Measurements from ENCODE around the gene SIRT3. TPM values are rescaled to one million over a fixed set of nuclear protein-coding genes. Genes with fewer than 3 reads are reported as not detected.
A peak's percentile ranks its signal among the peaks of the same experiment; 100 is the strongest.

The SIRT3 gene
- total RNA-seq, 2 donors from 2014 or later: 15.1 to 16.9 TPM

GRCh38 chr11:283405-284104 is 47.4 kb upstream of the SIRT3 start:
- no peak overlapping the region for H3K9ac ChIP-seq (ENCODE audit: low read depth in 2 of 2, low read length in 2 of 2)
- no peak overlapping the region for H3K4me3 ChIP-seq
- TF ChIP-seq, protein P1, sequence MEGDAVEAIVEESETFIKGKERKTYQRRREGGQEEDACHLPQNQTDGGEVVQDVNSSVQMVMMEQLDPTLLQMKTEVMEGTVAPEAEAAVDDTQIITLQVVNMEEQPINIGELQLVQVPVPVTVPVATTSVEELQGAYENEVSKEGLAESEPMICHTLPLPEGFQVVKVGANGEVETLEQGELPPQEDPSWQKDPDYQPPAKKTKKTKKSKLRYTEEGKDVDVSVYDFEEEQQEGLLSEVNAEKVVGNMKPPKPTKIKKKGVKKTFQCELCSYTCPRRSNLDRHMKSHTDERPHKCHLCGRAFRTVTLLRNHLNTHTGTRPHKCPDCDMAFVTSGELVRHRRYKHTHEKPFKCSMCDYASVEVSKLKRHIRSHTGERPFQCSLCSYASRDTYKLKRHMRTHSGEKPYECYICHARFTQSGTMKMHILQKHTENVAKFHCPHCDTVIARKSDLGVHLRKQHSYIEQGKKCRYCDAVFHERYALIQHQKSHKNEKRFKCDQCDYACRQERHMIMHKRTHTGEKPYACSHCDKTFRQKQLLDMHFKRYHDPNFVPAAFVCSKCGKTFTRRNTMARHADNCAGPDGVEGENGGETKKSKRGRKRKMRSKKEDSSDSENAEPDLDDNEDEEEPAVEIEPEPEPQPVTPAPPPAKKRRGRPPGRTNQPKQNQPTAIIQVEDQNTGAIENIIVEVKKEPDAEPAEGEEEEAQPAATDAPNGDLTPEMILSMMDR (IDR thresholded peaks at IDR 0.05): no peak
- H3K36me3 ChIP-seq: no peaks in the 10 kb centered on the region
- DNase-seq: no peak
- peaks cover 17% of the 10 kb centered on the region for H3K4me1 ChIP-seq
- no peaks in the 10 kb centered on the region for H3K9me3 ChIP-seq
- H3K27ac ChIP-seq: no peak overlapping the region
- intact Hi-C loops (cut with DNase I): no loop called here
- peaks cover 53% of the 10 kb centered on the region for H3K27me3 ChIP-seq

DNA sequence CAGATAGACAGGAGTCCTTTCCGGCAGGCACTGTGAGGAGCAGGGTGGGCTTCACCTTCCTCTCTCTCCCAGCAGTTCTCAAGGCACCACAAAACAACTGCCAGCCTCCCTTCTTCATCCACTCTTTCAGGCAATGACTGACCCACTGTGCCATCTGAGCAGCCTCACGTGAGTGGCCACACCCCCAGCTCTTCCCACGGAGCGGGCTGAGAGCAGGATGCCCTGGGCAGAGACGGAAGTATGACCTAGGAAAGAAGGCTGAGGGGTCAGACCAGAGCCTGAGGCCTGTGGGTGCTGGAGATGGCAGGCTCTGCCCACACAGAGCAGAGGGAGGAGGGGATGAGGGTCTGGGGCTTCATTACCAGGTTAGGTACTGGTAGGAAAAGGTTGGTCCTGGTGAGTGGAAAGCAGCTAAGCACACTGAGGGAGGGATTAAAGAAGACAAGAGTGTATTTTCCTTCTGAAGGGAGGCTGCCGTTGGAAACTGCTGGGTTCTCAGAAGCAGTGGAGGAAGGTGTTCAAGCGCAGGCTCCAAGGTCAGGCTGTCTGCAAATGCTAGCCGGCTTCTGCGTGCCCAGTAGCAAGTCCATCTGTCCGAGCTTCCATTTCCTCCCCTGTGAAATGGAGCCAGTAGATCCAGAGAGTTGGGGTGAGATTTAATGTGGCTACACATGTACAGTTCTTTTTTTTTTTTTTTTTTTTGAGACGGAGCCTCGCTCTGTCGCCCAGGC is 46.7 kb upstream of the SIRT3 start:
- Histone ChIP-seq H3K27me3 (peaks cover 48% of the 10 kb centered on the region), H3K4me1 (peaks cover 17% of the 10 kb centered on the region), H3K36me3 (no peaks in the 10 kb centered on the region), H3K27ac (no peak overlapping the region), H3K9ac (ENCODE audit: low read depth in 2 of 2, low read length in 2 of 2) (no peak overlapping the region), H3K4me3 (no peak overlapping the region), H3K9me3 (no peaks in the 10 kb centered on the region)
- TF ChIP-seq, protein P1 (IDR thresholded peaks at IDR 0.05): no peak
- intact Hi-C loops (cut with DNase I): no loop called here
- no peak for DNase-seq

DNA sequence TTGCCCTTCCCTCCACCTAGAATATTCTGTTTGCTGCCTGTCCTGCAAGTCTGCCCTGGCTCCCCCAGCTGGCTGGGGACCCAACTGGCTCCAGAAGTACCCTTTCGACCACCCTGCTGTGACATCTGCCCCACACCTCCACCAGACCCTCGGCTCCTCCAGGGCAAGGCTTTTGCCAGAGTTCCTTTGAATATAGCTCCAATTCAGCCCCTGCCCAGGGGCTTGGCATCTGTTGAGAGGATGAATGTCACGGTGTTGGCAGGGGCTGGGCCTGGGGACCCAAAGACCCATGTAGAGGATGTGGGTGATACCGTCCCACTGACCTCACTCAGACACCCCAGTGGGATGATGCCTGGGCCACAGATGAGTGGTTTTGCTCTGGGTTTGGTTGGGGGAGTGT is 46.0 kb upstream of the SIRT3 start:
- H3K36me3 ChIP-seq: no peaks in the 10 kb centered on the region
- H3K27ac ChIP-seq: no peak overlapping the region
- no peak overlapping the region for H3K4me3 ChIP-seq
- H3K9me3 ChIP-seq: no peaks in the 10 kb centered on the region
- peaks cover 48% of the 10 kb centered on the region for H3K27me3 ChIP-seq
- intact Hi-C loops (cut with DNase I): no loop called here
- TF ChIP-seq, protein P1 (IDR thresholded peaks at IDR 0.05): no peak
- H3K9ac ChIP-seq (ENCODE audit: low read depth in 2 of 2, low read length in 2 of 2): peak overlapping the region in 1 of 2 donors; percentile 12
- H3K4me1 ChIP-seq: peaks cover 17% of the 10 kb centered on the region
- no peak for DNase-seq

DNA sequence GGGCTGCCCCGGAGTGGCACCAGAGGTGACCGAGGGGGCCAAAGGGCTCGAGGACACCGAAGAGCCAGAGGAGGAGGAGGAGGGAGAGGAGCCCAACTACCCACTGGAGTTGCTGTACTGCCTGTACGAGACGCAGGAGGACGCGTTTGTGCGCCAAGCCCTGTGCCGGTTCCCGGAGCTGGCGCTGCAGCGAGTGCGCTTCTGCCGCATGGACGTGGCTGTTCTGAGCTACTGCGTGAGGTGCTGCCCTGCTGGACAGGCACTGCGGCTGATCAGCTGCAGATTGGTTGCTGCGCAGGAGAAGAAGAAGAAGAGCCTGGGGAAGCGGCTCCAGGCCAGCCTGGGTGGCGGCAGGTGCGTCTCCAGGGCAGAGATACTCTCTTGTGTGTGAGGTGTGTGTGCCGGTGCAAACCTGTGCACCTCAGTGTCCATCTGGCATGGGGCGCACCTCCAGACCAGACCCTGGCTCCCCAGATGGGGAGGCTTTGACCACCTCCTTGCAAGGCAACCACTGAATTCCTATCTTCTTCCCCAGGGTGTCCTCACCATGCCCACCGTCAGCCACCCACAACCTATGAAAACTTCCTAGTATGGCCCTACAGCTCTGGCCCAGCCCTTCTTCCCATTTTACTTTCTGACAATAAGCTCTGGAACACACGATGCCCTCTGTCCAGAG is 45.5 kb upstream of the SIRT3 start:
- no peak for DNase-seq
- Histone ChIP-seq H3K4me3 (peak overlapping the region; percentile 37), H3K36me3 (no peaks in the 10 kb centered on the region)

More for the DNA sequence above, 45.5 kb upstream of the SIRT3 start:
- TF ChIP-seq, protein P1 (IDR thresholded peaks at IDR 0.05): no peak
- intact Hi-C loops (cut with DNase I): no loop called here
- H3K27me3 ChIP-seq: peaks cover 48% of the 10 kb centered on the region
- H3K27ac ChIP-seq: no peak overlapping the region
- H3K4me1 ChIP-seq: peaks cover 17% of the 10 kb centered on the region
- H3K9ac ChIP-seq (ENCODE audit: low read depth in 2 of 2, low read length in 2 of 2): peak overlapping the region; percentile 12 to 61
- H3K9me3 ChIP-seq: no peaks in the 10 kb centered on the region

Measured in colonic mucosa (tissue), 4 donors.